ENCODE results near the gene GTF2IRD1. TPM values are rescaled to one million over a fixed set of nuclear protein-coding genes. Genes with fewer than 3 reads are reported as not detected.

GTF2IRD1 gene
- total and polyA plus RNA-seq, 2 of the 4 experiments (the other 2 are of a cell fraction): 4.1 to 21.9 TPM

DNA sequence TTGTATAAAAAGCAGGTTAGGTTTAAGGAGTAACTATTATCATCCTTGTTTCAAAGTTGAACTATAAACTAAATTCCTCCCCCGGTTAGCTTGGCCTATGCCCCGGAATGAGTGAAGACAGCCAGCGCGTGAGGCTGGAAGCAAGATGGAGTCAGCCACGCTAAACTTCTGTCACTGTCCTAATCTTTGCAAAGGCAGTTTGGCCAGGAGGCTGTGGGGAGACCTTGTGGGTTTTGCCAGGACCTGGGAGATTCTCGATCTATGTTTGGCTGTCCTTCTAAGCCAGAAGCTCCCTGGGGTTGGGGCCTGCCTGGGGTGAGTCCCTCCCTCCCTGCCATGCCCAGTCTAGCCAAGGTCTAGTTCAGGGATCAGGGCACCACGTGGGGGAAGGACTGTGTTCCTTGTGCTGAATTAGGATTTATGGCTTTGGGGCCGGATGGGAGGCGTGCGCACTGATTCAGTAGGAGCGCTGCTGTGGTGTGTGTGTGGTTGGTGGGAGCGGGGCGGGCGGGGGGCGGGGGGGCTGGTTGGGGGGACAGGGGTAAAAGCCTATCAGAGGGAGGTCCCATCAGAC lies 871 bp upstream of the GTF2IRD1 start:
- peak overlapping the region; percentile 90 for H3K4me2 ChIP-seq (ENCODE audit: low read depth, low read length)
- intact Hi-C loops (cut with micrococcal nuclease): loop anchor here (5.0 kb wide), 1 partner anchor 94 kb away; no protein-coding TSS in a partner anchor

More for the DNA sequence above, 871 bp upstream of the GTF2IRD1 start:
- Histone ChIP-seq H3K9me1 (ENCODE audit: insufficient read depth, low read length) (peaks cover 9% of the 10 kb centered on the region), H3K14ac (replicated peaks; ENCODE audit: low read depth, low read length) (peak overlapping the region; percentile 82; the same call in 1 of the 2 replicates), H2AK9ac (replicated peaks; ENCODE audit: low read depth, low read length, poor library complexity) (peak overlapping the region; percentile 94), H3K4ac (ENCODE audit: low read depth, low read length) (peak overlapping the region; percentile 94), H2AK5ac (ENCODE audit: low read depth, low read length) (peak overlapping the region; percentile 89), H3K4me1 (ENCODE audit: control insufficient read depth, insufficient read depth, low read length) (peaks cover 16% of the 10 kb centered on the region), H3K27ac (ENCODE audit: insufficient read depth, low read length) (peak overlapping the region; percentile 48), H2BK15ac (ENCODE audit: low read depth, low read length) (0 out of 3 replicates have a peak overlapping the region, but pooled peaks have one; percentile 15), H4K91ac (ENCODE audit: insufficient read depth, low read depth, low read length) (peak overlapping the region; percentile 77), H3K9ac (ENCODE audit: low read depth, low read length) (peak overlapping the region; percentile 70), H2BK5ac (ENCODE audit: low read depth, low read length, poor library complexity, severe bottlenecking) (peak overlapping the region; percentile 18), H2BK120ac (ENCODE audit: low read depth, low read length) (peak overlapping the region; percentile 57; the same call in 1 of the 2 replicates), H4K8ac (ENCODE audit: low read depth in 2 of 2, low read length in 2 of 2) (peak overlapping the region; percentile 81 to 91), H4K5ac (ENCODE audit: low read depth, low read length) (peak overlapping the region; percentile 87), H3K56ac (ENCODE audit: extremely low read depth, insufficient read depth, low read length) (no peak overlapping the region), H3K79me1 (ENCODE audit: low read depth in 1 of 2, low read length in 2 of 2) (peaks cover 8 to 40% of the 10 kb centered on the region in 2 experiments; a peak in 3 of 4 replicates), H3K18ac (ENCODE audit: low read depth, low read length) (peak overlapping the region; percentile 77), H4K20me1 (ENCODE audit: insufficient read depth, low read length) (peaks cover 26% of the 10 kb centered on the region), H3K27me3 (ENCODE audit: control insufficient read depth, insufficient read depth, low read length) (no peaks in the 10 kb centered on the region; the same call in 1 of the 2 replicates), H2AFZ (replicated peaks; ENCODE audit: low read length, poor library complexity) (peak overlapping the region; percentile 94), H3K9me3 (ENCODE audit: control insufficient read depth, insufficient read depth, low read length) (no peaks in the 10 kb centered on the region), H3K4me3 (ENCODE audit: insufficient read depth, low read depth, low read length) (peak overlapping the region; percentile 61), H2BK20ac (ENCODE audit: low read depth, low read length) (no peak overlapping the region), H3K36me3 (ENCODE audit: control insufficient read depth, insufficient read depth, low read length) (no peaks in the 10 kb centered on the region; the same call in 1 of the 2 replicates), H3K23ac (ENCODE audit: low read depth, low read length) (peak overlapping the region; percentile 74; the same call in 1 of the 2 replicates)
- peak; percentile 3 for ATAC-seq (ENCODE audit: low read depth)
- CTCF ChIA-PET: no interaction called here
- in situ Hi-C loops (cut with MboI; ENCODE audit: low sequenced_read_pairs) (no loop called here), dilution Hi-C loops (cut with HindIII; ENCODE audit: low sequenced_read_pairs, unreplicated experiment) (no loop called here)
- TF ChIP-seq CHD1 (IDR thresholded peaks at IDR 0.05; ENCODE audit: low read depth, low read length) (no peak), MAZ (IDR thresholded peaks at IDR 0.05; ENCODE audit: borderline replicate concordance, low read depth, low read length) (0 out of 2 replicates have a peak, but pooled peaks have one; percentile 7)
- TF ChIP-seq, protein P1, sequence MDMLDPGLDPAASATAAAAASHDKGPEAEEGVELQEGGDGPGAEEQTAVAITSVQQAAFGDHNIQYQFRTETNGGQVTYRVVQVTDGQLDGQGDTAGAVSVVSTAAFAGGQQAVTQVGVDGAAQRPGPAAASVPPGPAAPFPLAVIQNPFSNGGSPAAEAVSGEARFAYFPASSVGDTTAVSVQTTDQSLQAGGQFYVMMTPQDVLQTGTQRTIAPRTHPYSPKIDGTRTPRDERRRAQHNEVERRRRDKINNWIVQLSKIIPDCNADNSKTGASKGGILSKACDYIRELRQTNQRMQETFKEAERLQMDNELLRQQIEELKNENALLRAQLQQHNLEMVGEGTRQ (IDR thresholded peaks at IDR 0.05; ENCODE audit: low read depth, low read length): peak; percentile 49; the same call in 1 of the 2 replicates
- no peak for DNase-seq
- BruUV-seq (replicated peaks): no TSS peak
- WGBS, 2 experiments (ENCODE audit: extremely low coverage in 2 of 2, insufficient read length in 1 of 2): 17% methylated on average over 1 of the region's 15 CpGs; no CpG with 5 or more reads in 1 of the 2 experiments
- POLR2A ChIA-PET (ENCODE audit: unreplicated experiment): no interaction called here

Measured in IMR-90 (cell line).